ENCODE data around the gene RNASE8.
"Not testable (repeated sequence)": the region's sequence is repeated elsewhere in the genome, so short reads cannot be mapped to it uniquely, and the experiment has no call there.

The RNASE8 gene

DNA sequence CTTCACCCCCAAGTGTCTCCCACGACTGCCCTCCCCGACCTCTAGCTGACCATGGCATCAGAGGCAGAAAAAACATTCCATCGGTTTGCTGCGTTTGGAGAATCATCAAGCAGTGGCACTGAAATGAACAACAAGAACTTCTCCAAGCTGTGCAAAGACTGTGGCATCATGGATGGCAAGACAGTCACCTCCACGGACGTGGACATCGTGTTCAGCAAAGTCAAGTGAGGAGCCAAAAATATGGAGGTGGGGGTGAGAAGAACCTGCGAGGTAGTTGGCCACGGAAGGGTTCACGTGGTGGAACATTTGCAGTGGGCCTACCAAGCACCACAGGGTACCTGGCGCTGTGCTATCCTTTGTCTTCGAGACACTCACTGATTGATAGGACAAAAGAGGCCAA is 27.1 kb upstream of the RNASE8 start:
- DNase-seq = no peak

DNA sequence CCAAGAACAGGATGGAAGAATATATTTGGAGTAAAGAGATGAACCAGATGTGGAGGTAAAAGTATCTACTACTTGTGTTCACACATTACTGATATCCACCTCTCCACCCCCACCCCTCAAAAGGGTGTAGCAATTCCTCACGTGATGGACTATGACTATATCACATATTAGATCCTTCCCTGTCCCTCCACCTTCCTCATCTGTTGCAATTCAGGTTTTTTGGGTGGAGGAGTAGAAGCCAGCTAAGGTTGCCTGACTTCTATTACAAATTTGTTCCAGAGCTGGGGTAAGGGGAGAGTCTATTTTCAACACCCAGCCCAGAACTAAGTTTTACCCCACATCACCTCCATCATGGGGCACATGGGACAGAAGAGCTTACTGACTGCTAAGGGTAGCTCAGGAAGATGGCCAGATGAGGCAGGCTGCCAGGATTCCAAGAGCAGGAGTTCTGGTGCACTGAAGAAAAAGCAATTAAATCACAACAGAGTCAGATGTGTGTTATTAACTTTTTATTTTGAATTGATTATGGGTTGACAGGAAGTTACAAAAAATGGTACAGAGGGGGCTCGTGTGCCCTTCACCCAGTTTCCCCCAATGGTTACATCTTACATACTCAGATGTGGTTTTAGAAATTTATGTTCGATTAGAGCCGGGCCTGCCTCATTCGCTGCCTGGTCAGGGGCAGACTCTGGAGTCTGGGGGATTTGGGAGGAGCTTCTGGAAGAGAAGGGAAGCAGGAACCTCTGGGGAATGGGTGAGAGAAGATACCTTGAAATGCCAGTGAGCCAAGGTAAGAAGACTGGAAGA is 25.1 kb upstream of the RNASE8 start:
- no peak for DNase-seq

DNA sequence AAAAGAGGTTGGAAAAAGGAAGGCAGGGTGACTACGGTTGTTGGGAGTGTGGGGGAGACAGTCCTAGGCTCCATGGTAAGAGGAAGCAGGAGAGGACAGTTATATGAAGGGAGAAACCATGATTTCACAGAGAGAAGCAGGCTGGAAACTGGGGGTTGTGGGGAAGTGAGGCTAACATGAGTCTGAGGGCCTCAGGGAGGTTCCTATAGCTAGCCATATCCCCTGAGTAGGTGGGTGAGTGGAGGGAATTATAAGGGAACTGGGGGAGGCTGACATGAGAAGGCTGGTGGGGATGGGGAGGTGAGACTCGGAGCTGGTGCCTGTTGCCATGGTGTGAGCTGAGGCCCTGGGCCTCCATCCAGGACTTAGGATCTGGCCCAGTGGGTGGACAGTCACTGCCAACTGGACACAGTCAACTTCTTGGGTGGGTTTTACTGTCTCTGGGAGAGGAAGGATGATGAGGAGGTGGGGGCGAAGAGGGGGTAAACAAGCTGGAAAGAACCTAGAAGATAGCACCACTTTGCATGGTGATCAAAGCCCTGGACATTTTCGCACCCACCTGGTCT is 24.4 kb upstream of the RNASE8 start:
- DNase-seq = no peak

DNA sequence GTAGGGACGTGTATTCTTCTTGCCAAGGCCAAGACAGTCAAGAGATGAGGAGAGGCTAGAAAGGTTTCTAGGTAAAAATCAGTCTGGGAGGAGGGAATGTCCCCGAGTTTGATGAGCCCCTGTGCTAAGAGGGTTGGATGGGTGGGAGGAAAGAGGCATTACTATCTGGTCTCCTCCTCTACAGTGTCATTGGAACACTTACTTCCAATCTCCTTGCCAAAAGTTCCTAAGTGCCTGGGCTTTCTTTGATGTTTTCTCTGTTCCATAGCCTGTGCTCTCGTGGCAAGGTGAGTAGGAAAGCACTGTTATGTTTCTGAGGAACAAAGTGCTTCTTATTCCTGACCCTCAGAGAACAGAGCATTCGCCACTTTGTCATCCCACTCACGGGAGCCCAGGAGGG is 22.9 kb upstream of the RNASE8 start, which contains the start of gene RNASE13:
Gene RNASE13, minus strand, starts transcription at position 101 of the 400 bp plus-strand sequence. CDS start 519 bp downstream, outside the sequence.
- DNase-seq = no peak

DNA sequence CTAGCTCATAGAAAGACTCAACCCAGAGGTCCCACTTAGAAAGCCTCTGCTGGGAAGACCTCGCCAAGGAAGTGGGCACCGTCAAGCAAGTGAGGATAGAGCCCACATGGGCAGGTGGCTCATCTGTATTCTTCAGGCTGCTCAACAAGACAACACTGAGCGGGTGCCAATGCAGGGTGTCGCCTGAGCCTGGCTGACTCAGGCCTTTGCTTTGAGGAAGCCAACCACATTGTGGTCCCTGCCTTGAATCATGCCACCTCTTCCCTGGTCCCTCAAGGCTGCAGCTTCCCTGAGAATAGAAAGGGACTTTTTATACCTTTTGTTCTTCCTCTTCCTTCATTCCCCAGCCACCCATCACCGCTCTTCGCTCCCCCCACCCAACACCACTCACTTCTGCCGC is 20.9 kb upstream of the RNASE8 start:
- no peak for DNase-seq

DNA sequence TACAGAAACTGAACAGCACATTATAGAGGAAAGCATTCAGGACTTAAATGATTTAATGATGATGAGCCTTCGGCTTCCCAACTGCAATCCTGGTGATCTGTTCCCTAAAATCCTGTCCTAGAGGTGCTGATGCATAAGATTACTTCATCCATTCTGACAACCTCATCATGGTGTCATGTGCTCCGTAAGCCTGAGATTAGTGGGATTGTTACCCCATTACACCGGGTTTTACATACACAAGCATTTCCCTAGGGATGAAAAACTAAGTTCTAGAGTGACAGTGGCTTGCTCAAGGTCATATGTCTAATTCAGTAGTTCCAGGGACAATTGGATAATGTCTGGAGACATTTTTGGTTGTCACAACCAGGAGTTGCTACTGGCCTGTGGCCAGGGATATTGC is 20.5 kb upstream of the RNASE8 start:
- DNase-seq = no peak

DNA sequence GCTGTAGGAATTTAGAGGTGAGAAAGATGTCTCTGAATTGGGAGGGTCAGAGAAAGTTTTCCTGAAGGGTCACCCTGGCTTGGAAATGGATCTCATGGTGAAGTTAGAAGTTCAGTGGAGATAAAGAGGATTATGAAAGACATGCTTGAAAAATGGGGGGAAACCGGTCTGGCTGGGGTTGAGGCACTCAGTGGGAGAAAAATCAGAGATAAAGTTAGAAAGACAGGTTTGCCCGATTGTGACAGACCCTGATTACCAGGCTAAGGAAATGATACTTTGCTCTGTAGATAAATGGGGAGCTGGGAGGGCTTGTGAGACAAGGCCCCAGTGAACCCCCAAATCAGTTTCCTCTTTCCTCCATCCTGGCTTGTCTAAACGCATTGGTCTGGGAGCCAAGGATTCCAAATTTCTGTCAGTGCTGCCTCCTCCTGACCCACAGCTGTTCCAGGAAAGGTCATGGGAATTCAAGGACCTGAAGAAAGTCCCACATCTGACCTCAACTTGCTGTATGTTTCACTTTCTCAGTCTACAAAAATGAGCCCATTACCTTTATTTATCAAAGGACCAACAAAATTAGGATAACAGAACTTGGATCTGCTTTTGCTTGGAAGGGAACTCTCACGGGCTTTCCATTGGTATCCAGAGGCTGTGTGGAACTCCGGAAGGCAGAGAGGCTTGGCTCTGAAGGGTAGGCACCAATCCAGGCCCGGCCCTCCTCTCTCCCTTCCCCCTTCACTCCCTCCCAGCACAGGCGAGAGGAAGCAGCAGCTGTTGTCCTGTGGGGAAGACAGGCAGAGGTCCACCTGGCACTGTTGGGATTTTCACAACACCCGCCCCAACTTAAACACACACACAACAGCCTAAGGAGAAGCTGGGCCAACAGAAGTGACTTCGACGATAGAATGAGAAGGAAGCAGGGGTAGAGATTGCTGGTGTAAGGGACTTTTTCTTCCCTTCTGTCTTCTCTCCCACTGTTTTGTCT is 18.9 kb upstream of the RNASE8 start:
- no peak for DNase-seq

DNA sequence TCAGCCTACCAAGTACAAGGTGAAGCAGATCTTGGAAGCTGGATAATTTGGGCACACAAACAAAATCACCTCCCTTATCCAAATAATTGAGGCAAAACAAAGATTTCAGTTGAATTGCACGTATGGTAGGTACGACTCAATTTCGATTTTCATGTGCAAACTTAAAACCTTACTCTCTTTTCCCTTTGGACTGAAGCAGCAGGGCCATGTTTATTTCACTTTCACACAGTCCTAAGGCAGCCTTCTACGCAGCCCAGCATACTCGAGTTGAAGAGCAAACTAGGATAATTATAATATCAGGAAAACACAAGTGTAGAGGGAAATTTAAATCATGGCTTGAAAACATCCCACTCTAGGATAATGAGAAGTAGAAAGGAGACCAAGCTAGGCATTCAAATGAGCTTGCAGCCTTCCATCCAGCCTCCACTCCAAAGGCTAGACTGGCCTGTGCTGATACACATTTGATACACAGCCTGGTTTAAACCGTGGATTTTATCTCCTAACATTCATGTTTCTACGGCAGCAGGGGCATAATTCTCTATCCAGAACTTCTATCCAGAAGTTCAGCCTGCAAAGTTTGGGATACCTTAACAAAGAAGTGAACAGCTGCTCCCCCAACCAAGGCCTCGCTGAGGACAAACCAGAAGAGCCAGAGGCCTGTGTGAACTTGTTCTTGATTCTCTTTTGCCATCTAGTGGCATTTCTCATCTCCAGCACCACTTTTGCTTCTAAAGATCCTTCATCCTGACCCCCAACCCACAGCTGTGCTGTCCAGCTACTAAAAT is 17.8 kb upstream of the RNASE8 start:
- DNase-seq = peak in 5 of 6 experiments; percentile 12 to 48 (median 17)

DNA sequence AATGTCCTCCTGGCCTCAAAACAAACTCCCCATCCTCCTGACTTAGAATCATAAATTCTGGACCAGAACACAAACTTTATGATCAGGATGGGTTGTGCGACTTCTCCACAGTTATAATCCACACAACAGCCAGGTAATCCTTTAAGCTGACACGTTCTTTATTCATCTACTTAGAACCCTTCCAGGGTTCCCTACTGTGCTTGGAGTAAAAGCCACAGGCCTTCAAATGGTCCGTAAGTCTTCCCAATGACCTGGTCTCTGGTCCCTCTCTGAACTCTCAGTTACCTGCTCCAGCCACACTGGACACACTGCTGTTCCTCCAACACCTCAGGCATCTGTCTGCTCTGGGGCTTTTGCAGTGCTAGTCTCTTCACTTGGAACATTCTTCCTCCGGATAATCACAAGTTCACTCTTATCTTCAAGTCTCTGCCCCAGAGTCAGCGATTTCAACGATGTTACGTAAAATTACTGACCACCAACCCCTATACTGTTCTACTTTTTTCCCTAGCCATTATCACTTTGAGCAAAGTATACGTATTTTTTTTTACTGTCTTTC is 17.2 kb upstream of the RNASE8 start:
- DNase-seq = no peak

DNA sequence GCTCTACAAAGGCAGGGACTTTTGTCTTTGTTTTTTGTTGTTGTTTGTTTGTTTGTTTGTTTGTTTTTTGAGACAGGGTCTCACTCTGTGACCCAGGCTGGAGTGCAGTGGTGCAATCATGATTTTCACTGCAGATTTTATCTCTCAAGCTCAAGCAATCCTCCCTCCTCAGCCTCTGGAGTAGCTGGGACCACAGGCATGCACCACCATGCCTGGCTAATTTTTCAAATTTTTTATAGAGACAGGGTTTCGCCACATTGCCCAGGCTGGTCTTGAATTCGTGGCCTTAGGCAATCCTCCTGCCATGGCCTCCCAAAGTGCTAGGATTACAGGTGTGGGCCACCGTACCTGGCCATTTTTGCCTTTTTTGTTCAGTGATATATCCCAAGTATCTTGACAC is 16.7 kb upstream of the RNASE8 start:
- not testable (repeated sequence) for DNase-seq

DNA sequence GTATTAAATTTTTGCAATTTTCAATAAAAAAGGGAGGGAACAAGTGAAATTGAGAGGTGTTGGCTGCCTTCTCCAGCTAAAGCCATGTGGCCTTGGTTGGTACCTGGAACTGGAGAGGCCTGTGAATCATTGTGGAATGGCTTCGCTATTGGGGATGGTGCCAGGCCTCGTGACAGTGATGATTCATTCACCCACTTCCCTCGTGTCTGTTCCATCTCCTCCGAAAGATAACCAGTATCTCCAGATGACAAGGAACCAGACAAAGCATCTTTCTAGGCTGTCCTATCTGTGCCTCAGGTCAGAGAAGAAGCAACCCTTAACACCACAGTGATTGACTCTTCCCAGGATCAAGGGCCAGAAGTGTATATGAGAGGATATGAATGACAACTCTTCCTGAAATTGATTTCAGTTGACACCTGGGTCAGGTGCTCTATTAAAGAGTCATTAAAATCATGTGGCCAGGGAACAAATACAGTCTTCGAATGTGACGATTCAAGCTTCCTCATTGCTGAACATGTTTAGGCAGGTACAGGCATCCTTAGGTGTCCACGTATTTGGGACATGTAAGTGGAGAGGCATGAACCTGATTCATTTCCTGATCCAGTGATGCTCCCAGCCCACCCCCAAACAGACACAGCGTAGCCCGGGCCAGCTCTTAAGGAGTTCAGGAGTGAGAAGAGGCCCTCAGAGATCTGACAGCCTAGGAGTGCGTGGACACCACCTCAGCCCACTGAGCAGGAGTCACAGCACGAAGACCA is 15.8 kb upstream of the RNASE8 start, which contains the start of gene RNASE7:
Gene RNASE7, plus strand, starts transcription at position 687 of the 758 bp plus-strand sequence. CDS start 631 bp downstream, outside the sequence.
- no peak for DNase-seq

DNA sequence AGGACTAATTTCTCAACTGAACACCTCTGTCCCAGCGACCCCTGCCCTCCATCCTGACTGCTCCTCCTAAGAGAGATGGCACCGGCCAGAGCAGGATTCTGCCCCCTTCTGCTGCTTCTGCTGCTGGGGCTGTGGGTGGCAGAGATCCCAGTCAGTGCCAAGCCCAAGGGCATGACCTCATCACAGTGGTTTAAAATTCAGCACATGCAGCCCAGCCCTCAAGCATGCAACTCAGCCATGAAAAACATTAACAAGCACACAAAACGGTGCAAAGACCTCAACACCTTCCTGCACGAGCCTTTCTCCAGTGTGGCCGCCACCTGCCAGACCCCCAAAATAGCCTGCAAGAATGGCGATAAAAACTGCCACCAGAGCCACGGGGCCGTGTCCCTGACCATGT is 14.7 kb upstream of the RNASE8 start:
- DNase-seq = no peak

DNA sequence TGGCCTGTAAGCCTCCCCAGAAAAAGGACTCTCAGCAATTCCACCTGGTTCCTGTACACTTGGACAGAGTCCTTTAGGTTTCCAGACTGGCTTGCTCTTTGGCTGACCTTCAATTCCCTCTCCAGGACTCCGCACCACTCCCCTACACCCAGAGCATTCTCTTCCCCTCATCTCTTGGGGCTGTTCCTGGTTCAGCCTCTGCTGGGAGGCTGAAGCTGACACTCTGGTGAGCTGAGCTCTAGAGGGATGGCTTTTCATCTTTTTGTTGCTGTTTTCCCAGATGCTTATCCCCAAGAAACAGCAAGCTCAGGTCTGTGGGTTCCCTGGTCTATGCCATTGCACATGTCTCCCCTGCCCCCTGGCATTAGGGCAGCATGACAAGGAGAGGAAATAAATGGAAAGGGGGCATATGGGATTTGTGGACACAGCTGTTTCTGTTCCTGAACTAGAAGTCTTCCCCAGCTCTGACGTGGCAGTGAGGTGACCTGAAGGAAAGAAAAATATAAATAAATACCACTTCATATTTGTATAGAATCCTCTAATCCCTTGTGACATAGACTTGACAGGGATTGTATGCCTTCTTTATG is 14.1 kb upstream of the RNASE8 start:
- DNase-seq = no peak

DNA sequence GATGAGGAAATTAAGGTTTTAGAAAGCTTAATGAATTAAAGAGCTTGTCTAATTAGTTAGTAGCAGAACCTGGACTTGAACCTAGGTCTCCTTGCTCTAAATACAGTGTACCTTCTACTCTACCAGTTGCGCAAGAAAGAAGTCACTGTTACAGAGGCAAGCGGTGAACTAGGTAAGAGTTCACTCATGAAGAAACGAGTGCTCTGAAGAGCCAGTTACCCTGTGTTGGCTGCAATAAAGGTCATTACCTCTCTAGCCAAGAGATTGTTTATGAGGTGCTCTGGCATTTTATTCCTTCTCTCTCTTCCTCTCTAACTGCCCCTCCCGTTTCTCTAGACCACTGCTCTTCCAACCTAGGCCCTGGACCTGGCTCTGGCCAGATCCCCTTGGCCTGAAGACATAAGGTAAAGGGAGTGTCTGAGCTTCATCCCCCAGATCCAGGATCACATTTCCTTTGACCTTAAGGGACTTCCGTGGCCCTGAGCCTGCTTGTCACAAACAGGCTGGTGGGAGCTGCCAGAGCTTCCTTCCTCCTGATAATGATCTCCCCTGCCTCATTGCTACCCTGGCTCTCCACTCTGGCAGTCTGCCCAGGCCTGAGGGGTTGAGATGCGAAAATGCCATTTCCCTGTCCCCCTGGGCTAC is 13.5 kb upstream of the RNASE8 start:
- DNase-seq = no peak

DNA sequence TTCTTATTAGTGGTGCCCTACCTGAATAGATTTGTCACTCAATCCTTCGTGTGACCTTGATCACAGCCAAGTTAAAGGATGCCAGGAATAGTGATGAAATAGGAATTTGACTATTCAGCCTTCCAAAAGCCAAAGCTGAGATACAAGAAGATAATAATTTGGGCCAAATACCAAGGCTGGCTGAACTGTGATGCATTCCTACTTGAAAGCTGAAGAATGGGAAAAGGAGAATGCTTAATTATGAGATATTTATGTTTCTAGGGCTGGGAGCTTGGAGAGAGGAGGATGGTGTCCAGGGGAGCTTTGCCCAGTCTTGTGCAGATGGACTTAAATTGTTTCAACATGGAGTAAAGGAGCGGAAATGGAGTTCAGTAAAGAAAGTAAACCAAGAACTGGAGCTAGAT is 10.2 kb upstream of the RNASE8 start:
- DNase-seq = no peak

DNA sequence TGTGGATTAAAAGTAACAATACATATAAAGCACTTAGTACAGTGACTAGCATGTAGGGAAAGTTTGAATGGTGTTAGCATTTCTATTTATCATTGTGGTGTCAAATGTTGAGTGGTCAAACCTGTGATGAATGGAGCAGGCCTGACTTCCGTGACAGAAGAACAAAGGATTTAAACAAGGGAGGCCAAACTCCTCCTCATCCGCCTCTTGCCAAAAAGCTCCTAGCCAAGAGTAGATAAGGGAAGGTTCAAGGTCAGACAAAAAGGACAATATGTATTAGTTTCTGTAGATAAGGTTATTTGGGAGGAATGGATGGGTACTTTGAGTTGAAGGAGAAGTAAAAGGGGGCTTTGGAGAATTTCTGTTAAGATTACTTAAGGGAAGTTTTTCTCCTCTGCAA is 9.0 kb upstream of the RNASE8 start:
- no peak for DNase-seq

DNA sequence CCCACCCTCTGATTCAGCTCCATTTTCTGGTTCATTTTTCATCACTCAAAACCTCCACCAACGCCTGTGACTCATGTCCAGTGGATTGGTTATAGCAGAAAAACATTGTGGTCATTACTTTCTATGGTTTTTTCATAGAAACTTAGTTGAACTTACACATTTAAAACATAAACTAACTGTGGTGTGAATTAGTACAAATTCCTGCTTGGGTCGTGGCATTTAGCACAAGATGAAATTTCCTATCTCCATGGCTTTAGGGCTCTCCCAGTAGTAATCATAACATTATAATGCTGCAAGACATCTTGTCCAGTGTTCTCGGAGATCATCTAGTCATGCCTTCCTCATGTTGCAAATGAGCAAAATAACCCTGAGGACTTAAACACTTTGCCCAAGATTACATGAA is 8.3 kb upstream of the RNASE8 start:
- no peak for DNase-seq

DNA sequence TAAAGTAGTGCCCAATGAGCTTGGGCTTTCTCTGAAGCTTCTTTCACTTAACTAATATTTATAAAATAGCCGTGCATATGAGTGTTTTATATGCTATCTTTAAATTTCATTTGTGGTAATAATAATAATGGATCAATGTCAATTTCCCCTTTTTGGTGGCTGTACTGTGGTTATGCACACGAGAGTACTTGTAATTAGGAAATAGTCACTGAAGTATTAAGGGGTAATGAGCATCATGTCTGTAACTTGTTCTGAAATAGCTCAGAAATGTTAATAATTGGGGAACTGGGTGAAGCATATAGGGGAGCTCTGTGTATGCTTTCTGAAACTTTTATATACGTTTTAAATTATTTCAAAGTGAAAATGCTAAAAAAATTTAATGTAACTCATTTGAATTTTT is 7.0 kb upstream of the RNASE8 start:
- no peak for DNase-seq

DNA sequence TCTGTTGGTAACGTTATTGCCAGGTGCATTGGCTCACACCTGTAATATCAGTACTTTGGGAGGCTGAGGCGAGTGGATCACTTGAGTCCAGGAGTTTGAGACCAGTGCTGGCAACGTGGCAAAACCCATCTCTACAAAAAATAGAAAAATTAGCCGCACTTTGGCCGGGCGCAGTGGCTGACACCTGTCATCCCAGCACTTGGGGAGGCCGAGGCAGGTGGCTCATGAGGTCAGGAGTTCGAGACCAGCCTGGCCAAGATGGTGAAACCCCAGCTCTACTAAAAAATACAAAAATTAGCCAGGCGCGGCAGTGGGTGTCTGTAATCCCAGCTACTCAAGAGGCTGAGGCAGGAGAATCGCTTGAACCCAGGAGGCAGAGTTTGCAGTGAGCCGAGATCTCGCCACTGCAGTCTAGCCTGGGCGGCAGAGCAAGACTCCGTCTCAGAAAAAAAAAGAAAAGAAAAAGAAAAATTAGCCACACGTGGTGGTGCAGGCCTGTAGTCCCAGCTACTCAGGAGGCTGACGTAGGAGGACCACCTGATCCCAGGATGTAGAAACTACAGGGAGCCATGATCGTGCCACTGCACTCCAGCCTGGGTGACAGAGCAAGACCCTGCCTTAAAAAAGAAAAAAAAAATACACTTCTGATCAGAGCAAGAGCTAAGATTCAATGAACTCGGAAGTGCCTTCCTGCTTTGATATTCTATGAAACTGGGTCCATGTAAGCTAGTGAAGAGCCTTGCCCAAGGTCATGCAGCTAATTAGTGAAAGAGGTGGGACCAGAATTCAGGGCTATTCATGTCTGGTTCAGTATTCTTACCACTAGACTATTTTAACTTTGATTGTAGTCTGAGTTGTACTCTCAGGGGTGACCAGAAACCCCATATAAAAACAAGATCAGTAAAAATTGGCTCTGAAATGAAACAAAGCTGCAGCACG is 4.2 kb upstream of the RNASE8 start:
- DNase-seq = no peak
